B cell (primary cell): ENCODE measurements around the gene CDK18. TPM values are rescaled to one million over a fixed set of nuclear protein-coding genes. Genes with fewer than 3 reads are reported as not detected.

Experiments used
- ATAC-seq: fragments of 200-7000 bp; cut with Tn5 transposase; one replicate; pipeline ENCODE4 v1.10.0; 2021; ENCODE audit warnings: low read depth, mild to moderate bottlenecking, moderate number of reproducible peaks, moderate library complexity
- CTCF ChIA-PET: fragments of 350-600 bp; sonication (Branson Sonifier 250); formaldehyde crosslinking; loops from one replicate; lab custom pipeline; 2021; ENCODE audit warnings: antibody characterized with exemption, inconsistent platforms; lab: Charles Lee
- POLR2A ChIA-PET: fragments of 350-600 bp; sonication (Branson Sonifier 250); formaldehyde crosslinking; loops from one replicate; lab custom pipeline; 2021; ENCODE audit warnings: antibody characterized with exemption; lab: Charles Lee
- DNase-seq: peaks from one replicate; pipeline ENCODE4 v3.0.0; 2013
- H2AFZ ChIP-seq: 2 replicates; pipeline ENCODE4 v1.6.1; 2012; ENCODE audit warnings: mild to moderate bottlenecking, low read depth, low read length; ENCODE audit not compliant: insufficient read depth, poor library complexity, severe bottlenecking
- H3K27ac ChIP-seq, 2 donors: 1 replicate in 1 of 2; 2 replicates in 1 of 2; pipeline ENCODE4 v1.5.1; 2012 to 2013; ENCODE audit warnings: low read length in 2 of 2, mild to moderate bottlenecking in 2 of 2, moderate library complexity in 1 of 2
- H3K27me3 ChIP-seq, 4 experiments: fragments of 200-600 bp in 1 of 4; sonication (generic) in 1 of 4; replicated peaks in 1 of 4; 1 replicate in 2 of 4; 2 replicates in 2 of 4; pipeline versions ENCODE4 v1.6.1 to v1.7.0; 2013 to 2016; ENCODE audit warnings: low read length in 3 of 4, mild to moderate bottlenecking in 2 of 4, mixed read lengths in 1 of 4, moderate library complexity in 1 of 4; ENCODE audit not compliant: insufficient read depth in 4 of 4, control insufficient read depth in 3 of 4; ENCODE audit errors: control extremely low read depth in 1 of 4
- H3K36me3 ChIP-seq, 2 experiments: replicated peaks in 1 of 2; 1 replicate in 1 of 2; 2 replicates in 1 of 2; pipeline versions ENCODE4 v1.6.1 to v1.7.1; 2013; ENCODE audit warnings: low read length in 1 of 2; ENCODE audit not compliant: insufficient read depth in 2 of 2, control insufficient read depth in 1 of 2; ENCODE audit errors: control extremely low read depth in 1 of 2, extremely low read depth in 1 of 2
- H3K4me1 ChIP-seq, 2 donors: fragments of 200-600 bp in 1 of 2; sonication (generic) in 1 of 2; 1 replicate in 1 of 2; 2 replicates in 1 of 2; pipeline versions ENCODE4 v1.5.1 to v1.6.1; 2013 to 2017; ENCODE audit warnings: low read length in 2 of 2; ENCODE audit not compliant: control insufficient read depth in 2 of 2, insufficient read depth in 2 of 2
- H3K4me2 ChIP-seq: replicated peaks from 2 replicates; pipeline ENCODE3; 2012; ENCODE audit warnings: mild to moderate bottlenecking, low read depth, low read length; ENCODE audit not compliant: poor library complexity, severe bottlenecking
- H3K4me3 ChIP-seq, 5 experiments: fragments of 200-600 bp in 1 of 5; sonication (generic) in 1 of 5; 1 replicate in 3 of 5; 2 replicates in 2 of 5; pipeline versions ENCODE4 v1.5.1 to v1.7.0; 2011 to 2016; ENCODE audit warnings: low read length in 4 of 5, mild to moderate bottlenecking in 4 of 5, low read depth in 2 of 5, control low read depth in 1 of 5, moderate library complexity in 1 of 5; ENCODE audit not compliant: insufficient read depth in 1 of 5; ENCODE audit errors: control extremely low read depth in 1 of 5, extremely low read depth in 1 of 5
- H3K79me2 ChIP-seq: fragments of 200-600 bp; sonication (generic); one replicate; pipeline ENCODE4 v1.6.0; 2016; ENCODE audit warnings: low read length; ENCODE audit not compliant: control insufficient read depth, insufficient read depth
- H3K9ac ChIP-seq: fragments of 200-600 bp; sonication (generic); 2 replicates; pipeline ENCODE4 v1.6.1; 2017; ENCODE audit warnings: mild to moderate bottlenecking, low read length, moderate library complexity
- H3K9me3 ChIP-seq, 3 donors: one replicate each; pipeline versions ENCODE4 v1.6.1 to v1.7.1; 2013; ENCODE audit warnings: low read length in 2 of 3; ENCODE audit not compliant: control insufficient read depth in 2 of 3, insufficient read depth in 1 of 3; ENCODE audit errors: control extremely low read depth in 1 of 3
- H4K20me1 ChIP-seq: 2 replicates; pipeline ENCODE4 v1.6.0; 2012; ENCODE audit warnings: mild to moderate bottlenecking, low read length; ENCODE audit not compliant: insufficient read depth, control insufficient read depth, poor library complexity, severe bottlenecking
- H3K27ac Mint-ChIP-seq: one replicate; pipeline ENCODE4 v1.8.0; 2021; ENCODE audit warnings: mixed read lengths
- H3K27me3 Mint-ChIP-seq: one replicate; pipeline ENCODE4 v1.8.0; 2021; ENCODE audit warnings: mixed read lengths
- H3K4me1 Mint-ChIP-seq: one replicate; pipeline ENCODE4 v1.8.0; 2021; ENCODE audit warnings: mixed read lengths
- H3K4me3 Mint-ChIP-seq: one replicate; pipeline ENCODE4 v1.8.0; 2021; ENCODE audit warnings: mixed read lengths
- H3K9me3 Mint-ChIP-seq: one replicate; pipeline ENCODE4 v1.8.0; 2022; ENCODE audit warnings: mixed read lengths; ENCODE audit not compliant: insufficient read depth
- EZH2 ChIP-seq: IDR thresholded peaks from 2 replicates; pipeline ENCODE4 v1.6.1; 2012; ENCODE audit warnings: borderline replicate concordance, low read depth, mild to moderate bottlenecking, moderate library complexity, low read length; ENCODE audit not compliant: insufficient read depth, poor library complexity, severe bottlenecking
- WGBS: methylation state at CpG from one replicate; pipeline ENCODE4 v1.1.5; 2013; ENCODE audit warnings: missing lambda C conversion rate; ENCODE audit not compliant: insufficient coverage; 5-methylcytosine and 5-hydroxymethylcytosine counted together
- intact Hi-C: fragments of 100-400 bp; cut with micrococcal nuclease; formaldehyde crosslinking; loops from one replicate; pipeline ENCODE4 v1.10.0; 2022
- polyA plus RNA-seq: library from polyadenylated mRNA; depleted of rRNA; stranded (reverse); fragments of >200 nt; gene quantifications from 2 replicates; pipeline ENCODE4 v1.2.3, GENCODE V29; 2012
- total RNA-seq, 2 donors: library from RNA; stranded (reverse); fragments of 120-200 nt in 1 of 2; gene quantifications; 1 replicate in 1 of 2; 2 replicates in 1 of 2; pipeline versions ENCODE4 v1.2.3 to v1.2.4, GENCODE V29; 2013 to 2022
- TF ChIP-seq, protein P1 (sequence below): fragments of 200-600 bp; IDR thresholded peaks from one replicate; pipeline ENCODE4 v1.8.0; 2022; ENCODE audit warnings: antibody characterized with exemption, mild to moderate bottlenecking

CDK18 gene
- total and polyA plus RNA-seq, 2 donors (not counting 1 experiment from before 2014, with no cell fraction given), result 3.8 to 4.7 TPM

DNA sequence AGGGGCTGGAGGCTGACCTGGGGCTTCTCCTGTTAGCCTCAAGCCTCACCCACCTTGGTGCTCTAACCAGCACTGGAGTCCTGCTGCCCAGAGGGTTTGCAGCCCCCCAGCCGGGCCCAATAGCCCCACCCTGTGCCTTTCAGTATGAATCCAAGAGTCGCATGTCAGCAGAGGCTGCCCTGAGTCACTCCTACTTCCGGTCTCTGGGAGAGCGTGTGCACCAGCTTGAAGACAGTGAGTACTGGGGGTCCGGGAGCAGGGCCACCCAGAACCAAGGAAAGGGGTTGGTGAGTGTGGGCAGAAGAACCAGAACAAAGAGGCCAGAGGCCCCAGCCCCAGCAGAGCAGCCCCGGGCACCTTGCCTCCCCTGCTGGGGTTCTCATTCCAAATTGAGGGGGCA lies 25.6 kb downstream of the CDK18 start:
- Mint-ChIP-seq H3K4me1 (peaks cover 7% of the 10 kb centered on the region), H3K27ac (no peak overlapping the region), H3K27me3 (peaks cover 3% of the 10 kb centered on the region), H3K4me3 (peak overlapping the region; percentile 79), H3K9me3 (no peaks in the 10 kb centered on the region)
- TF ChIP-seq EZH2, result no peak
- TF ChIP-seq, protein P1, sequence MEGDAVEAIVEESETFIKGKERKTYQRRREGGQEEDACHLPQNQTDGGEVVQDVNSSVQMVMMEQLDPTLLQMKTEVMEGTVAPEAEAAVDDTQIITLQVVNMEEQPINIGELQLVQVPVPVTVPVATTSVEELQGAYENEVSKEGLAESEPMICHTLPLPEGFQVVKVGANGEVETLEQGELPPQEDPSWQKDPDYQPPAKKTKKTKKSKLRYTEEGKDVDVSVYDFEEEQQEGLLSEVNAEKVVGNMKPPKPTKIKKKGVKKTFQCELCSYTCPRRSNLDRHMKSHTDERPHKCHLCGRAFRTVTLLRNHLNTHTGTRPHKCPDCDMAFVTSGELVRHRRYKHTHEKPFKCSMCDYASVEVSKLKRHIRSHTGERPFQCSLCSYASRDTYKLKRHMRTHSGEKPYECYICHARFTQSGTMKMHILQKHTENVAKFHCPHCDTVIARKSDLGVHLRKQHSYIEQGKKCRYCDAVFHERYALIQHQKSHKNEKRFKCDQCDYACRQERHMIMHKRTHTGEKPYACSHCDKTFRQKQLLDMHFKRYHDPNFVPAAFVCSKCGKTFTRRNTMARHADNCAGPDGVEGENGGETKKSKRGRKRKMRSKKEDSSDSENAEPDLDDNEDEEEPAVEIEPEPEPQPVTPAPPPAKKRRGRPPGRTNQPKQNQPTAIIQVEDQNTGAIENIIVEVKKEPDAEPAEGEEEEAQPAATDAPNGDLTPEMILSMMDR, result no peak
- H3K4me1 ChIP-seq, result peaks cover 4 to 10% of the 10 kb centered on the region in 2 donors
- 89% methylated on average over 6 of the region's 6 CpGs for WGBS
- ATAC-seq, result no peak
- intact Hi-C loops, result no loop called here
- H4K20me1 ChIP-seq, result no peaks in the 10 kb centered on the region
- CTCF ChIA-PET, result interaction anchor here (0.7 to 11.7 kb wide), 16 partner anchors 9 to 447 kb away, joined by 3 to 278 read pairs (median 6); partner anchors contain the start of gene ELK4
- POLR2A ChIA-PET, result interaction anchor here (1.1 kb wide), 1 partner anchor 102 kb away, joined by 3 read pairs; the partner anchor contains the start of gene ELK4
- DNase-seq, result no peak
- no peak overlapping the region for H3K4me2 ChIP-seq
- H3K36me3 ChIP-seq, result no peaks in the 10 kb centered on the region
- no peaks in the 10 kb centered on the region for H3K9me3 ChIP-seq
- H3K27me3 ChIP-seq, result no peaks in the 10 kb centered on the region
- no peak overlapping the region for H3K4me3 ChIP-seq
- H3K79me2 ChIP-seq, result no peaks in the 10 kb centered on the region
- H2AFZ ChIP-seq, result no peak overlapping the region
- H3K9ac ChIP-seq, result no peak overlapping the region
- no peak overlapping the region for H3K27ac ChIP-seq

DNA sequence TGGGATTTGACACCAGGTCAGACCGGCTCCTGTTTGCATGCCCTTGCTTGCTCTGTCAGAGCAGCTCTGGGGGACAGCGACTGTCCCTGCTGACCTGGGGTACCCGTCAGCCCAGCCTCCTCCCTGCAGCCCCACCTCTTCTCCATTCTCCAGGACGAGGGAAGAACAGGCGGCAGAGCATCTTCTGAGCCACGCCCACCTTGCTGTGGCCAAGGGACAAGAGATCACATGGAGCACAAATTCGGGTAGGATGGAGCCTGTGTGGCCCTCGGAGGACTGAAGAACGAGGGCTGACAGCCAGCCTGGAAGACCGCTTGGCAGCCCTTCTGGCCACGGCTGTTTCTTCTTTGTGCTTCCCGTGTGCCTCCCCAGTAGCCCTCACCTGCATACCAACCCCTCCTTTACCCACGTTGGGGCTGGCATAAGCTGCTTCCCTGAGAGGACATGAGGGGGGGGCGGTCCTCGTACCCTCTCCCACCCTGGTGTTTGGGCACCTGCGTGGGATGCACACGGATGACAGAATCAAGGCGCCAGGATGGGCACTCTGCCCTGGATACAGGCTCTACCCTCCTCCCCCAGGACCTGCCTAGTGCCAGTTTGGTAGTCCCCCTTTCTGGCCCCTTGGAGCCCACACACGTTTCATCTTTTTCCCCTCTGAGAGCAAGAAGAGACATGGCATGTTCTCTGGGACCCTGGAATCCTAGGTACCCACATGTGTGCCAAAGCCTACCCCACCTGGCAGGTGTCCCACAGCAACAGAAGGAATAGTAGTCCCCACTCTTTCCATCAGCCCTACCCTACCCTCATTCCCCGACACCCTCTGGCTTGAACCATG lies 26.9 kb downstream of the CDK18 start:
- H3K36me3 ChIP-seq, result no peaks in the 10 kb centered on the region
- CTCF ChIA-PET, result interaction anchor here (1.1 to 11.7 kb wide), 9 partner anchors 6 to 256 kb away, joined by 4 to 278 read pairs (median 6); partner anchors contain the start of gene ELK4
- no peak for DNase-seq

More for the DNA sequence above, 26.9 kb downstream of the CDK18 start:
- Histone ChIP-seq H4K20me1 (no peaks in the 10 kb centered on the region), H2AFZ (no peak overlapping the region), H3K27me3 (no peaks in the 10 kb centered on the region), H3K27ac (no peak overlapping the region), H3K4me3 (no peak overlapping the region), H3K79me2 (no peaks in the 10 kb centered on the region), H3K9me3 (no peaks in the 10 kb centered on the region), H3K4me1 (peaks cover 4 to 10% of the 10 kb centered on the region in 2 donors), H3K4me2 (no peak overlapping the region), H3K9ac (no peak overlapping the region)
- Mint-ChIP-seq H3K9me3 (no peaks in the 10 kb centered on the region), H3K4me3 (no peak overlapping the region), H3K27me3 (peaks cover 3% of the 10 kb centered on the region), H3K4me1 (peaks cover 7% of the 10 kb centered on the region), H3K27ac (no peak overlapping the region)
- WGBS, result 87% methylated on average over 16 of the region's 20 CpGs
- intact Hi-C loops, result no loop called here
- POLR2A ChIA-PET, result interaction anchor here (0.6 kb wide), 1 partner anchor 115 kb away, joined by 3 read pairs; no protein-coding TSS in a partner anchor
- no peak for TF ChIP-seq EZH2
- TF ChIP-seq, protein P1, result no peak
- no peak for ATAC-seq
